H4 (cell line): ENCODE results near the gene FAM89B. TPM values are rescaled to one million over a fixed set of nuclear protein-coding genes. Genes with fewer than 3 reads are reported as not detected.

ENCODE experiments used
- DNase-seq: peaks from one replicate; pipeline ENCODE4 v3.0.0-alpha.2; 2015; ENCODE audit warnings: low spot score
- total RNA-seq: library from RNA; depleted of rRNA; stranded (reverse); fragments of >200 nt; shearing (Covaris generic); gene quantifications from 2 replicates; pipeline ENCODE4 v1.2.3, GENCODE V29; 2014

Gene FAM89B
- total RNA-seq, 1 experiment from 2014 or later, result 27.5 TPM

DNA sequence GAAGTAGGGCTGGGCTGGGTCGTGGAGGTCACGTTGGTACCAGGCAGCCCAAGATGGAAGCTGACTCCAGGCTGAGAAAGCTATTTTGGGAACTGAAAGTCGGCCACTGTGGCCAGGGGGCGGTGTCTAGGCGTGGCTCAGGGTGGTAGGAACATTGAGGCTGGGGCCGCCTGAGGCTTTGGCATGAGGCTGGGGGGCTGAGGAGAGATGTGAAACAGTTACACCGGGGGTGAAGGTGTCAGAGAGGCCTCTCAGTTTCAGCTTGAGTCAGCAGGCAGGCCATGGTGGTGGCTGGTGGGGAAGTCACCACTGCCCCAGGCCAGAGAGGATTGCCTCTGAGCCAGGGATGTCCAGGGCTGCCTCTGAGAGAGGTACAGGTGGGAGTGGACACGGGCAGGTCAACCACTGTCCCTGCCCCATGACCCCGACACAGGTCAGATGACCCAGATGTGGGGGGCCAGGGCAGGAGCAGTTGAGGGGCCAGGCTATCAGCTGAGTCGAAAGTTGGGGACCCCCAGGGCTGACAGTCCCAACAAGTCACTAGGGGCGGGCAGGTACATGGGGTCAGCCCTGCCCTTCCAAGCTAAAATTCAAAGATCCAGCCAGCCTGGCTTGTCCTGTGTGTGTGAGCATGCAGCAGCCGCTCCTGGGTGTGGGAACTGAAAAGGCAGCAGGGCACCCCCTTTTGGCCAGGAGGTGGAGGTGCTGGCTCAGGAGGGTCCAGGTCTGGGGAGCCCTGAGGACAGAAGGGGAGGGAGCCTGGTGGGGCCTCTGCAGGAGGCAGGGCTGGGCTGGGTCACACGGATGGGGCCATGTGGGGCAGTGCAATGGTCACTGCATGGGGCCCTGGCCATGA lies 16.1 kb downstream of the FAM89B start:
- DNase-seq, result no peak

- DNase-seq, result no peak
Observed at GRCh38 chr11:65589444-65590239, 17.3 kb downstream of the FAM89B start.

DNA sequence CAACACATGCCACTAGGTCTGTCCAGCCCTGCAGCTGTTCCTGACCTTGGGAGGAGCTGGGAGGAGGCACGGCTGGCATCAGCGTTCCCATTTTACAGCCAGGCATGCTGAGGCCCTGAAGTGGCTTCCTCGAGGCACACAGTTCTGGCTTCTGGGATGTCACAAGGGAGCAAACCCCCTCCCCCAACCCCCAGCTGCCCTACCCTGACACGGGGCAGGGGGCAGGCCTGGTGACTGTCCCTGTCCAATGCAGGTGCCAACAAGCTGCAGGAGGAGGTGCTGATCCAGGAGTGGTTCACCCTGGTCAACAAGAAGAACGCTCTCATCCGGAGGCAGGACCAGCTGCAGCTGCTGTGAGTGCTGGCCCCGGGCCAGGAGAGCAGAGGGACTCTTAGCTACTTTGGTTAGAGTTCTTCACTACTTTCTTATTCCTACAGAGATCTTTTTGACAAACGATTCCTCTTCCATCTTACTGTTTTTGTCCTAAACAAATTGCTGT lies 18.0 kb downstream of the FAM89B start:
- DNase-seq, result no peak

GRCh38 chr11:65591939-65592857 lies 19.9 kb downstream of the FAM89B start:
- DNase-seq, result no peak

GRCh38 chr11:65592858-65593517 lies 20.6 kb downstream of the FAM89B start:
- no peak for DNase-seq

GRCh38 chr11:65593518-65594414 lies 21.4 kb downstream of the FAM89B start:
- no peak for DNase-seq

GRCh38 chr11:65595131-65595530 lies 22.8 kb downstream of the FAM89B start:
- no peak for DNase-seq

DNA sequence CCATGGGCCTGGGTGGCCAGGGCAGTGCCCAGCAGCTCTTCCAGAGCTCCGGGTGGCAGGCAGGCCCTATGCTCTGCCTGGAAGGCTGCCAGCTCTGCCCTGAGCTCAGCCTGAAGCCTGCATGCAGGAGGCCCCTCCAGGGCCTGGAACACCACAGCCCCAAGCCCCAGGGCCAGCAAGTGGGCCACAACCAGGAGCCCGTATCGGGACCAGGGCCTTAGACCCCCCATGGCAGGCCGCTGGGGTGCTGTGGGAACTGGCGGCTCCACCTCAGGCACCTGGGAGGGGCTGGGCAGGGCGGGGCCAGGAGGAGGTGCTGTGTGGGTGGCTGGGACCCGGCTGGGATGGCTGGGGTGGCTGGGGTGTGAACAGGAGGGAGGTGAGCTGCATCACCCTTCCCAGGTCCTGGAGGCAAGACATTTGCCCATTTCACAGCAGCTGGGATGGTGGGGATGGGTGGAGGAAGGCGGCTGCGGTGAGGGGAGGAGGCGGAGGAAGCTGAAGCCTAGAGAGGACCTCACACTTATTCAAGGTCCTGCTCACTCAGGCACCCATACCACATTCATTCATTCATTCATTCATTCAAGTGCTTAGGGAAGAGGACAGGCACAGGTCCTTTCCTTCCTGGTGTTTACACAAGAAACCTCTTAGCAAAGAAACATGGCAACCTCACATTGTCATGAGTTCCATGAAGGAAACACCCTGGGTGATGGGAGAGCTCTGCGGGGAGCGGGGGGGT lies 23.4 kb downstream of the FAM89B start, which contains the start of gene KCNK7:
Gene KCNK7 (minus strand): TSS at position 258 of the 739 bp plus-strand sequence. CDS start 28 bp downstream, at position 230.
- DNase-seq, result no peak

DNA sequence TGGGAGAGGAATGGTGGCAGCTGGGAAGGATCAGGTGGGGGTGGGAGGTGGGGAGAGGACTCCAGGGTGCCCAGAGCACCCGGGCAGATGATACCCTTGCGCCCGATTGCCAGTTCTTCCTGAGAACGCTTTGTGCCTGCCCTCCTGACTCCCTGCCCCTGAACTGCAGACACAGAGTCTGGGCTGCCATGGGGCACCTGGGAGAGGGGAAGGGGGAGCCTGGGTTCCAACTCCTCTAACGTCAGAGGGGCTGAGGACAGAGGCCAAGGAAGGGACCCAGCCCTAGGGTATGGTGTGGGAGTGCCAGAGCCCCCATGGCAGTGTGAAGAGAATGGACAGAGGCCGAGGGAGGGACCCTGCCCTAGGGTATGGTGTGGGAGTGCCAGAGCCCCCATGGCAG lies 24.2 kb downstream of the FAM89B start:
- DNase-seq, result no peak

GRCh38 chr11:65598258-65598699 lies 25.9 kb downstream of the FAM89B start:
- DNase-seq, result no peak

DNA sequence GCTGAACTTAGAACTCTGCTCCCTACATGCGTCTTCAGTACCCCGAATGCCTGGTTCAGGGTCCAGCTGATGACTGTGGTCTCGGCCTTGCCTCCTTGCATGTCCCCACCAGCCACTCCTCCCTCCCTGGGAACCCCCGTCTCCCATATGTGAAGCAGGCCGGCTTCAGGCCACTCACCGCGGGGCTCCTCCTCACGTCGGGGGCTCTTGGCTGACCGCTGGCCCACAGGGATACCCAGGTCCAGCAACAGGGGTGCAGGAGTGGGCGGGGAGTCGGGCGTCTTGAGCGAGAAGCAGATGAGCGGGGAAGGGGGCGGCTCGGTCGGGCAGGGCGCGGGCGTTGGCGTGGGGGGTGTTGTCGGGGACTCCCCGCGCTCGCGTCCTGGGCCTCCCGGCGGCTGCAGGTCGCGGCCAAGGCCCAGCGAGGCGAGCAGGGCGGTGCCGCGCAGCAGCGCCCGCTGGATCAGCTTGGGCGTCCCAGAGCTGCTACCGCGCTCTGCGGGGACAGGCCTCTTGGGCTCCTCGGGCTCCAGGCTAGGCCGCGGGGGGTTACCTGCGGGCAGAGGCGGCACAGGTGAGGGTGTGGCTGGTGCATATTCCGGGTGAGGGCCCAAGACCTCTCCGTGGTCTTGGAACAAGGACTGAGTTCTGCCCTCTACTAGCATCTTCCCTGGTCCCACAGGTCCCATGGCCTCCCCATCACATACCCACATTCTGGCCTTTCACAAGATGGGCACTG lies 27.0 kb downstream of the FAM89B start:
- no peak for DNase-seq

DNA sequence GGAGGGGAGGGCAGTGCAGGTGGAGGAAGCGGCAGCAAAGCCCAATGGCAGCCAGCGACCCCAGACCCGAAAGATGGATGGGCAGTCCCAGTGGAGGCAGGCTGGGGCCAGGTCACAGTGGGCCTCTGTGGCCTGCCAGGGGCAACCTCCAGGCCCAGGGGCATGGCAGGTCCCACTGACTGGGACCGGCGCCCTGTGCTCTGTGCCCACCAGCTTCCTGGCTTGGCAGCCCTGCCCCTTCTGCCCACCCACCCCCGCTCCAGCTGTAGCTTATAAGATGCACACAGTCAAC lies 27.6 kb downstream of the FAM89B start:
- no peak for DNase-seq

DNA sequence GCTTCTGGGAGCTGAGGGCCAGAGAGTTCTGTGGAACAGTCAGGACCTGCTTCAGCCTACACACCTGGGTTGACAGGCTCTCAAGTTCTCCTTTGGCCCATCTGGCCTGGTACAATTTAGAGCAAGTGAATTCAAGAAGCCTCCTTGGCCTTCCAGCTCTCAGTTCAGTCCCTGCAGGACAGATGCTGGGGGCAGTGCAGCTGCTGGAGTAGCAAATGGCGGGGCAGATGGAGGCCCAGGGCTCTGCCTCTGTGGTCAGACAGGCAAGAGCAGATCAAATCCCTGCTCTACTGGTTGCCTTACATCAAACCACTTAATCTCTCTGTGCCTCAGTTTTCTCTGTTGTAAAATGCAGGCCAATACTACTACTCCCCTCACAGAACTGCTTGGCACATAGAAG lies 31.9 kb downstream of the FAM89B start:
- no peak for DNase-seq

DNA sequence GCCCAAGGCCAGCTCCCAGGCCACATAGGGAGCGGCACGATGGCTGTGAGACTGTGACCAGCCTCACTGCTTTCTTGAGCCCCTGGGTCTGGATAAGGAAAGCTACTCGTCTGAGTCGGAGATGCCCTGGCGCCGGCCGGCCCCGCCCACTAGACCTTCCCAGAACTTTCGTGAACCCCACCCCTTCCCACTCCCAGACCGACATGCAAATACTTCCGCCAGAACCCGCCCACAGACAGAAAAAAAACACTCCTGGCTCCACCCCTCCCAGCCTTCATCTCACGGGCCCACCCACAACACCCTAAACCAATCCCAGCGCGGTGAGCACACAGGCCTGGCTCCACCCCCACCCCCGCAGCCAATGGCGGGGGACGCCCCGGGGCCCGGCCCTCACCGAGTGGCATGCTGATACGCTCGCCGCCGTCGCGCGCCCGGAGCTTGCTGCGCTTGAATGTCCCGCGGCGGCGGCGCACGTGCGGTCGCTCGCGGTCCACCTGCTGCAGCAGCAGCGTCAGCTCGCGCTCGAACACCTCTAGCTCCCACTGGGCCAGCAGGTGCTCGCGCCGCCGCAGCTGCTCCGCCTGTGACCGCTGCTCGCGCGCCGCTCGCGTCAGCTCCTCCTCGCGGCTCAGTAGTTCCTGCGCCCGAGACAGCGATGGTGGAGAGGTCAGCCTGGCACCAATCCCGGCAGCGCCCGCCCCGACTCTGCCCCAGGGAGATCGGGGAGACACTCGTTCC lies 34.7 kb downstream of the FAM89B start:
- no peak for DNase-seq

GRCh38 chr11:65607614-65608426 lies 35.5 kb downstream of the FAM89B start:
- no peak for DNase-seq

- DNase-seq, result no peak
Observed at GRCh38 chr11:65609229-65609628, 36.9 kb downstream of the FAM89B start.

DNA sequence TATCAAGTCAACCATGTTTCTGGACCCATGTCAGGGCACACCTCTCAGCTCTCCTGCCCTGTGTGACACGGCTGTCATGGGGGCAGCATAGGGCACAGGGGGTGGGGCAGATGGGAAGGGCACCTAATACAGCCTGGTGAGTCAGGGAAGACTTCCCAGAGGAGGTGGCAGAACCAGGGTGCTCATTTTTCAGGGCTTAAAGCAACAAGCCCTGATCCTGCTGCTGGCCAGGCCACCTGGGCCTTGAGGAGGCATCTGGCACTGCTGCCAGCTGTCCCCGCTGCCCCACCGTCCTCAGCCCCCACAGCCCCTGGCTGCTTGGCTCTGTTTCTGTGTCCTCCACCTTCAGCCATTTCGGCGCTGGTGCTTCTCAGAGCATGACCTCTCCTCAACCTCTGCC lies 37.3 kb downstream of the FAM89B start:
- no peak for DNase-seq
